Measurements from ENCODE around the gene EHMT2.

Gene EHMT2

DNA sequence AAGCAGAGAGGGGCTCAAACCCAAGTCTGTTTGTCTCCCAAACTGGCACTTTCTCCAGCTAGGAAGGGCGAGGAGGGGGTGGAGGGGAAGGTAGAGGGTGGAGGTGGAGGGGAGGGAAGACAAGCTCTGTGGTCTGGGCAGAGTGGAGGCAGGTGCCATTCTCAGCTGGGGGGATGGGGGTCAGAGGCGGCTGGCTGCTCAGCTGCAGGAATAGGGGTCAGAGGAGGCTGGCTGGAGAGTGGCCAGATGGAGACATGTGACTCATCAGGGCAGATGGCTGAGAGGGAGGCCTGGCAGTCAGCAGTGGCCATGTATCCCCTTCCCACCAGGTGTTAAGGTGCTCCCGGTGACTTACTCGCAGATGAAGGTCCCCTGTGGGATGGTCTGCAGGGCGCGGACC lies 15.2 kb downstream of the EHMT2 start:
- Histone ChIP-seq H3K36me3 (ENCODE audit: control insufficient read depth, insufficient read depth, low read length) (peaks cover 7% of the 10 kb centered on the region), H3K9ac (ENCODE audit: low read length) (no peak overlapping the region), H3K4me3 (ENCODE audit: low read length) (no peak overlapping the region), H3K9me3 (ENCODE audit: control insufficient read depth, low read length) (no peaks in the 10 kb centered on the region), H3K27me3 (ENCODE audit: control insufficient read depth, insufficient read depth, low read length) (no peaks in the 10 kb centered on the region), H3K4me1 (ENCODE audit: control insufficient read depth, insufficient read depth, low read length) (peaks cover 17% of the 10 kb centered on the region)

DNA sequence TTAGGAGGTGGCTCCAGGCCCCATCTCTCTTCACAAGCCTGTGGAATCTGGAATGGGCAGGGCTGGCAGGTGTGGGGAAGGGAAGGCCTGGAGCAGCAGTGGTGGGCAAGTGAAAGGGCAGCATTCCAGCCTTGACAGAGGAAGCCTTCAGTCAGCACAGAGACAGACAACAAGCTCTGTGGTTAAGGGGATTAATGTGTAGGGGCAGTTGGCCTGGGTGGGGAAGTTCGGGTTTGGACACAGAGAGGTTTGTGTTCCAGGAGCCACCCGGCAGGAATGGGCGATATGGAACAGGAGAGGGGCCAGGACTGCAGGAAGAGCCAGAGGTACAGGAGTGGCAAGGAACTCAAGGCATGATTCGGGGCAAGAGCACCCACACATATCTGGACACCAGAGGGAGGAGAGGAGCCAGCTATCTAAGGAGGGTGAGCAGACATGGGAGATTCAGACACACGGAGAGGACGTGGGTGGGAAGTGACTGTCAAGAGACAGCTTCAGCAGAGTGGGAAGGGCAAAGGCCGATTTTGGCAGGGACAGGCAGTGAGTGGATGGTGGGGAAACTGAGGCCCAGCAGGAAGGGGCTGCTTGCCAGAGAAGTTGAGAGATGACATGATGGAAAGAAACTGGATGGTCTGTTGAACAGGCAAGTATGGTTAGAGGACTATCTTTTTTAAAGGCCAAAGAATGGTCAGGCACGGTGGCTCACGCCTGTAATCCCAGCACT lies 16.2 kb downstream of the EHMT2 start:
- Histone ChIP-seq H3K9me3 (ENCODE audit: control insufficient read depth, low read length) (no peaks in the 10 kb centered on the region), H3K4me1 (ENCODE audit: control insufficient read depth, insufficient read depth, low read length) (peaks cover 25% of the 10 kb centered on the region), H3K9ac (ENCODE audit: low read length) (no peak overlapping the region), H3K27me3 (ENCODE audit: control insufficient read depth, insufficient read depth, low read length) (no peaks in the 10 kb centered on the region), H3K36me3 (ENCODE audit: control insufficient read depth, insufficient read depth, low read length) (peaks cover 7% of the 10 kb centered on the region), H3K4me3 (ENCODE audit: low read length) (no peak overlapping the region)

DNA sequence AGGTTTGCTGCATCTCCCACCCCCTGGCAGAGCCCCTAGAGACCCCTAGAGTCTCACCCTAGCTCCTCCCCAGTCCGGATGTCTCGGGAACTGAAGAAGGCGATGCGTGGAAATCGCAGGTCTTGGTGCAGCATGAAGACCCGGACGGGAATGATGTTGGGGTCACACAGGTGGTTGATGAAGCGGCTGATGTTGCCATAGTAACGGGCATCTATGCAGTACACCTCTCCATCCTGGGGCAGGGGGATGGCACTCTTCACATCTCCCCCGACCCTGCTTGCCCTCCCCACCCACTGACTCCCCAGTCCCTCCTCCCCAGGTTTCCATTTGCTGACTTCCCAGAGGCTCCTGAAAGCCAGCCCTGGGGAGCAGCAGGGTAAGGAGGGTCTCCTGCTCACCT lies 16.9 kb downstream of the EHMT2 start:
- Histone ChIP-seq H3K36me3 (ENCODE audit: control insufficient read depth, insufficient read depth, low read length) (peaks cover 7% of the 10 kb centered on the region), H3K9me3 (ENCODE audit: control insufficient read depth, low read length) (no peaks in the 10 kb centered on the region), H3K9ac (ENCODE audit: low read length) (no peak overlapping the region), H3K4me1 (ENCODE audit: control insufficient read depth, insufficient read depth, low read length) (peaks cover 30% of the 10 kb centered on the region), H3K4me3 (ENCODE audit: low read length) (no peak overlapping the region), H3K27me3 (ENCODE audit: control insufficient read depth, insufficient read depth, low read length) (no peaks in the 10 kb centered on the region)

DNA sequence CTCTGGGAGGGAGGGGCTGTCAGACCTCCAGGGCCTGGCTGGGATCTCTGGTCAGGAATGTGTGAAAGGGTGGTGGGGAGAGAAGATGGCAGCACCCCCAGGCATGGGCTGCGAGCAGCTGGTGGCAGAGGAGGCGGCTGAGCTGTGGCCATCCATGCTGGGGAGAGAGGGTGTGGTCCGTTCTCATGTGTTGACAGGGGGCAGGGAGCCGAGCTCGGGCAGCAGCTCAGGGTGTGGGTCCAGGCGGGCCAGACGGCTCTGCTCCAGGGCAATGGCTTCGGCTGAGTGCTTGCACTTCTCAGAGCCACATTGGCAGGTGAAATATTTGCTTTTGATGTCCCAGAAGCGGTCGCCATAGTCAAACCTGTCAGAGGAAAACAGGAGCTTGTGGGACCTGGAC lies 17.6 kb downstream of the EHMT2 start:
- peaks cover 7% of the 10 kb centered on the region for H3K36me3 ChIP-seq (ENCODE audit: control insufficient read depth, insufficient read depth, low read length)
- H3K9ac ChIP-seq (ENCODE audit: low read length) = peak overlapping the region; percentile 99

DNA sequence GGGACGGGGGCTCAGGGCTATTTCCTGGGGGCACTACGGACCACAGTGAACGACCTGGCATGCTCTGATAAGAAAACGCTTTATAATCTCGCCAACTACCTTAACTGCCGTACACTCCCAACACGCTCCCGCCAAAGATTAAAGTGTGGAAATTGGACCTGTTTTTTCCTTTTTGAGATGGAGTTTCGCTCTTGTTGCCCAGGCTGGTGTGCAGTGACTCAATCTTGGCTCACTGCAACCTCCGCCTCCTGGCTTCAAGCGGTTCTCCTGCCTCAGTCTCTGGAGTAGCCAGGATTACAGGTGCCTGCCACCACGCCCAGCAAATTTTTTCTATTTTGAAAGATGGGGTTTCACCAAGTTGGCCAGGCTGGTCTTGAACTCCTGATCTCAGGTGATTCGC lies 18.4 kb downstream of the EHMT2 start:
- H3K9ac ChIP-seq (ENCODE audit: low read length) = peak overlapping the region; percentile 99
- H3K36me3 ChIP-seq (ENCODE audit: control insufficient read depth, insufficient read depth, low read length) = peaks cover 10% of the 10 kb centered on the region
- peaks cover 40% of the 10 kb centered on the region for H3K4me1 ChIP-seq (ENCODE audit: control insufficient read depth, insufficient read depth, low read length)
- no peaks in the 10 kb centered on the region for H3K27me3 ChIP-seq (ENCODE audit: control insufficient read depth, insufficient read depth, low read length)
- H3K9me3 ChIP-seq (ENCODE audit: control insufficient read depth, low read length) = no peaks in the 10 kb centered on the region
- H3K4me3 ChIP-seq (ENCODE audit: low read length) = no peak overlapping the region

More for the DNA sequence above, 17.6 kb downstream of the EHMT2 start:
- H3K4me3 ChIP-seq (ENCODE audit: low read length) = no peak overlapping the region
- no peaks in the 10 kb centered on the region for H3K9me3 ChIP-seq (ENCODE audit: control insufficient read depth, low read length)
- H3K4me1 ChIP-seq (ENCODE audit: control insufficient read depth, insufficient read depth, low read length) = peaks cover 36% of the 10 kb centered on the region
- no peaks in the 10 kb centered on the region for H3K27me3 ChIP-seq (ENCODE audit: control insufficient read depth, insufficient read depth, low read length)

DNA sequence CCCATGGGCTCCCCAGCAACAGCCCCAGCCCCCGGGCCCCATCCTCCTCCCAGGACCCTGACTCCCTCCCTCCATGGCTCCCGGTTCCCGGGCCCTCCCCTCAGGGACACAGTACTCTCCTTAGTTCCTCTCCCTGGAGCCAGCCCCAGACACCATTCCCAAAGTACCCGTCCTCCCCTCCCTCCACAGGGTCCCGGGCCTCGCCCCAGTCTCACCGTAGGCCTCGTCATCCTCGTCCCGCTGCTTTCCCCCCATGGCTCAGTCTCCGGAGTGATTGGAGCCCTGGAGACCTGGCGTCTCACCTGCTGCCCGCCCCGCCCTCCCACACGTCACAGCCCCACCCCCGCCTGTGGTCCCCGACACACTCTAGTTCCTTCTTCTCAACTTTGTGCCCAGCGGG lies 18.8 kb downstream of the EHMT2 start, which contains the start of gene SLC44A4:
SLC44A4 (minus strand) TSS at position 272 of the 400 bp plus-strand sequence; CDS start at position 255, 17 bp downstream.
- no peaks in the 10 kb centered on the region for H3K9me3 ChIP-seq (ENCODE audit: control insufficient read depth, low read length)
- H3K27me3 ChIP-seq (ENCODE audit: control insufficient read depth, insufficient read depth, low read length) = no peaks in the 10 kb centered on the region
- peak within 1 kb of the TSS; percentile 99 for H3K9ac ChIP-seq (ENCODE audit: low read length)
- peaks cover 12% of the 10 kb centered on the region for H3K36me3 ChIP-seq (ENCODE audit: control insufficient read depth, insufficient read depth, low read length)
- peaks cover 40% of the 10 kb centered on the region for H3K4me1 ChIP-seq (ENCODE audit: control insufficient read depth, insufficient read depth, low read length)
- peak within 1 kb of the TSS; percentile 96 for H3K4me3 ChIP-seq (ENCODE audit: low read length)

DNA sequence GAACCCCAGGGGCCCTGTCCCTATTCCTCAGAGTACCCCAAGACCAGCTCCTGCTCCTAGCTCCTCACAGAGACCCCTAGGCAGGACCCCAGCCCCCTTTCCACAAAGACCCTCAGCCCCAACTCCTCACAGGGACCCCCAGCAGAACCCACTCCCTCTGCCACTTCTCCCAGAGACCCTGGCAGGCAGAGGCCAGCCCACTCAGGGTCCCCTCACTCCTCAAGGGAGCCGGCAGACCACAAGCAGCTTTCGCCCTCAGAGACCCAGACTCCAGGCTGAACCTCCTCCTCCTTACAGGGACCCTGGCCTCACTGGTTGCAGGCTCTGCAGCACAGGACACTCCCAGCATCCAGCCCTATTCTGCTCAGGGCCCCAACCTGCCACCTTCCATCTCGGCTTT lies 19.3 kb downstream of the EHMT2 start:
- peaks cover 12% of the 10 kb centered on the region for H3K36me3 ChIP-seq (ENCODE audit: control insufficient read depth, insufficient read depth, low read length)

DNA sequence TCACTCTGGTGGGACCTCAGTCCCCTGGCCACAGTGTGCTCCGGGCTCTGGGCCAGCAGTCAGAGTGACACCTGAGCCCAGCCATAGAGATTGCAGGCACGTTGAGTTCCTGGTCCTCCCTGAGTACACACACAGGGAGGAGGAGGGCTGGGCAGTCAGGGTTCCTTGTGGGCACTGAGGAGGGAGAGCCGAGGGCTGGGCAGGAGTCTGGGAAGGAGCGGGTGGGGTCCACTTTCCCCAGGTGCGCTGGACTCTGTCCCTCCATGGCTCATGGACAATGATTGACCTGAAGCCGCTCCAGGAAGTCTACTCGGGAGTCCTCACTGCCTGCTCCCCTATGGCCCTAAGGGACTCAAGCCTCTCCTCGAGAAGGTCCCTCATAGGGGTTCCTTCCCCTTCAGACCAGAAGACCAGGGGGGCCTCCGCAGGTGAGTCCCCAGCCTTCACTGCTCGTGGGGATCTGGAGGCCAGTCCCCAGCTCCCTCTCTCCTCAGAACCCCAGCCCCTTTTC lies 19.8 kb downstream of the EHMT2 start:
- Histone ChIP-seq H3K4me1 (ENCODE audit: control insufficient read depth, insufficient read depth, low read length) (peaks cover 40% of the 10 kb centered on the region), H3K4me3 (ENCODE audit: low read length) (peak overlapping the region; percentile 96), H3K27me3 (ENCODE audit: control insufficient read depth, insufficient read depth, low read length) (no peaks in the 10 kb centered on the region), H3K9me3 (ENCODE audit: control insufficient read depth, low read length) (no peaks in the 10 kb centered on the region), H3K36me3 (ENCODE audit: control insufficient read depth, insufficient read depth, low read length) (peaks cover 12% of the 10 kb centered on the region), H3K9ac (ENCODE audit: low read length) (peak overlapping the region; percentile 99)

More for the DNA sequence above, 19.3 kb downstream of the EHMT2 start:
- no peaks in the 10 kb centered on the region for H3K27me3 ChIP-seq (ENCODE audit: control insufficient read depth, insufficient read depth, low read length)
- no peaks in the 10 kb centered on the region for H3K9me3 ChIP-seq (ENCODE audit: control insufficient read depth, low read length)
- H3K9ac ChIP-seq (ENCODE audit: low read length) = peak overlapping the region; percentile 99
- peaks cover 40% of the 10 kb centered on the region for H3K4me1 ChIP-seq (ENCODE audit: control insufficient read depth, insufficient read depth, low read length)
- peak overlapping the region; percentile 96 for H3K4me3 ChIP-seq (ENCODE audit: low read length)

DNA sequence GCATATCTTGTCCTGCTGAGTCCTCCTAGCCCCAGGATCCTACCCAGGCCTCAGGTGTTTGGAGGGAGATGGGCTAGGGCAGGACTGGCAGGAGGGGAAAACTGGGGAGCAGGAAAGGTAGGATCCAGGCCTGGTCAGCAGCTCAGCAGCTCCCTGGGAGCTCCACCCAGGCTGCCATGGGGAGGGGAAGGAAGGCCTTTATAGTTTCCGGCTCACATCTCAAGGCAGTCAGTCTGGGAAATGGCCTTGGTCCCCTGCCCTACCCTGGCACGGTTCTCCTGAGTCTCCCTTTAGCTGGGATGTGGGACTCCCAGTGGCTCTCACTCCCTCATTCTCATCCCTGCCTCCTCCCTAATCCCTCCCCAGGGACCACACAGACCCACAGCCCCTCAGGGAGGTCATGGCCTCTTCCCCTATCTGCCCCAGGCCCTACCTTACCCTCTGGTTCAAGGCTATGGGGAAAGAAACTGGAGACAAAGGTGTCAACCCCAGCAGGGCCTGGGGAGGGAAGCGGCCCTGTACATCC lies 20.3 kb downstream of the EHMT2 start:
- H3K4me3 ChIP-seq (ENCODE audit: low read length) = peak overlapping the region; percentile 61

DNA sequence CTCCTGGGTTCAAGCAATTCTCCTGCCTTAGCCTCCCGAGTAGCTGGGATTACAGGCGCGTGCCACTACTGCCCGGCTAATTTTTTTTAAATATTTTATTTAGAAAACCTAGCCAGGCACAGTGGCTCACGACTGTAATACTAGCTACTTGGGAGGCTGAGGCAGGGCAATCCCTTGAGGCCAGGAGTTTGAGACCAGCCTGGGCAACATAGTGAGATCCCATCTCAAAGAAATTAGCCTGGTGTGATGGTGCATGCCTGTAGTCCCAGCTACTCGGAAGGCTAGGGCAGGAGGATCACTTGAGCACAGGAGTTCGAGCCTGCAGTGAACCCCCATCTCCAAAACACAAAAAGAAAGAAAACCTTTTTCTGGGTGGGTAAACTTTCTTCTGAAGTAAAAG lies 21.1 kb downstream of the EHMT2 start:
- Histone ChIP-seq H3K9me3 (ENCODE audit: control insufficient read depth, low read length) (no peaks in the 10 kb centered on the region), H3K36me3 (ENCODE audit: control insufficient read depth, insufficient read depth, low read length) (peaks cover 13% of the 10 kb centered on the region), H3K4me3 (ENCODE audit: low read length) (peak overlapping the region; percentile 61), H3K27me3 (ENCODE audit: control insufficient read depth, insufficient read depth, low read length) (no peaks in the 10 kb centered on the region), H3K4me1 (ENCODE audit: control insufficient read depth, insufficient read depth, low read length) (peaks cover 40% of the 10 kb centered on the region), H3K9ac (ENCODE audit: low read length) (peak overlapping the region; percentile 79)

More for the DNA sequence above, 20.3 kb downstream of the EHMT2 start:
- Histone ChIP-seq H3K27me3 (ENCODE audit: control insufficient read depth, insufficient read depth, low read length) (no peaks in the 10 kb centered on the region), H3K4me1 (ENCODE audit: control insufficient read depth, insufficient read depth, low read length) (peaks cover 40% of the 10 kb centered on the region), H3K36me3 (ENCODE audit: control insufficient read depth, insufficient read depth, low read length) (peaks cover 12% of the 10 kb centered on the region), H3K9ac (ENCODE audit: low read length) (peak overlapping the region; percentile 79), H3K9me3 (ENCODE audit: control insufficient read depth, low read length) (no peaks in the 10 kb centered on the region)

DNA sequence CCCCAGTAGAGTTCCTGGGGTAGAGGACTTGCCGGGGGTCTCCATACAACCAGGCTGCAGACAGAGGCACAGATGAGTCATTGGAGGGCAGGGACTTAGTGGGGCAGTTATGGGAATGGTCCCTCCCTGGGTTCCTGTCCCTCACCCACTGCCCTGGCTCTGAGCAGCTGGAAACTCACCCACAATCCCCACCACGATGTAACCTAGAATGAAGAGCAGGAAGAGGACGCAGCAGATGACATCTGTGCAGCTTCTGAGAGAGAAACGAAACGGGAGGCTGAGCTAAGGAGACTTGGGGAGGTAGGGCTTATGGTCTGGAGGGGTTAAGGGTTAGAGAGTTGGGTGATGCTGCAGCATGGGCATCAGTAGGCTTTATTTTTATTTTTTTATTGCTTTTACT lies 21.6 kb downstream of the EHMT2 start:
- H3K9ac ChIP-seq (ENCODE audit: low read length) = peak overlapping the region; percentile 11
- H3K4me3 ChIP-seq (ENCODE audit: low read length) = no peak overlapping the region
- H3K4me1 ChIP-seq (ENCODE audit: control insufficient read depth, insufficient read depth, low read length) = peaks cover 40% of the 10 kb centered on the region
- no peaks in the 10 kb centered on the region for H3K9me3 ChIP-seq (ENCODE audit: control insufficient read depth, low read length)
- peaks cover 13% of the 10 kb centered on the region for H3K36me3 ChIP-seq (ENCODE audit: control insufficient read depth, insufficient read depth, low read length)
- H3K27me3 ChIP-seq (ENCODE audit: control insufficient read depth, insufficient read depth, low read length) = no peaks in the 10 kb centered on the region

DNA sequence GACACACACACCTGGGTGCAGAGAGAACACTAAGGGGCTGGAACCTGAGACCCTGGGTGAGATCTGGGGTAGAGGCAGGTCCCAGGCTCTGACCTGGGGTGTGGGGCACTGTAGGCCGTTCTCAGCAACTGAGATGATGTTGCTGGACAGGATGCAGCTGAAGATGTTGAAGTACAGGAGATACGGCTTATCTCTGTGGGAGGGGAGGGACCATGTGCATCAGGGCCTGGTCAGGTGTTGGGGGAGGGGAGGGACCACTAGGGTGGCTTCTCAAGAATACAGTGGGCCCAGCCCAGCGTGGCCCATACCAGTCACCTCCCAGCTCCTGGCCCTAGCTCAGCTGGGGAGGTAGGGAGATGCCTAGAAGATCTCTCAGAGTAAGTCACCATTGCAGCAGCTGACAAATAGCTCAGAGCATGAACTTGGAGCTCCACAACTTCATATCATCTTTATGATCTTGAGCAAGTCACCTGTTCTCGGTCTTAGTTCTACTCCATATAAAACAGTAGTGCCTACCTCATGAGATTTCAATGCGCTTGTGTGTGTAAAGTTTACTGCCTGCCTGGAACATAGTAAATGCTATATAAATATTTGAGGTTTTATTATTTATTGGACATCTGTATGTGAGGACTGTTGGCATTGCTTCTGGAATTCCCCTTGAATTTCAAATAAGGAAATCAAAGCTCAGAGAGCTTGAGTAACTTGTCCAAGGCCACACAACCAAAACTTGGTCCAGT lies 22.5 kb downstream of the EHMT2 start:
- H3K9me3 ChIP-seq (ENCODE audit: control insufficient read depth, low read length) = no peaks in the 10 kb centered on the region
- H3K9ac ChIP-seq (ENCODE audit: low read length) = no peak overlapping the region
- no peak overlapping the region for H3K4me3 ChIP-seq (ENCODE audit: low read length)
- H3K27me3 ChIP-seq (ENCODE audit: control insufficient read depth, insufficient read depth, low read length) = no peaks in the 10 kb centered on the region
- H3K36me3 ChIP-seq (ENCODE audit: control insufficient read depth, insufficient read depth, low read length) = peaks cover 14% of the 10 kb centered on the region
- H3K4me1 ChIP-seq (ENCODE audit: control insufficient read depth, insufficient read depth, low read length) = peaks cover 34% of the 10 kb centered on the region

Measured in mucosa of stomach (tissue), 1 donor.